Kidney tubule cell (primary cell): ENCODE measurements around the gene LCP1.
"Not testable (repeated sequence)": the region's sequence is repeated elsewhere in the genome, so short reads cannot be mapped to it uniquely, and the experiment has no call there.

ENCODE experiments used
- DNase-seq: peaks from one replicate; pipeline ENCODE4 v3.0.0-alpha.2; 2018; ENCODE audit warnings: low spot score

The LCP1 gene

GRCh38 chr13:46182491-46182877 is 507 bp upstream of the LCP1 start:
- no peak for DNase-seq

GRCh38 chr13:46181377-46181839 is 569 bp downstream of the LCP1 start:
- no peak for DNase-seq

DNA sequence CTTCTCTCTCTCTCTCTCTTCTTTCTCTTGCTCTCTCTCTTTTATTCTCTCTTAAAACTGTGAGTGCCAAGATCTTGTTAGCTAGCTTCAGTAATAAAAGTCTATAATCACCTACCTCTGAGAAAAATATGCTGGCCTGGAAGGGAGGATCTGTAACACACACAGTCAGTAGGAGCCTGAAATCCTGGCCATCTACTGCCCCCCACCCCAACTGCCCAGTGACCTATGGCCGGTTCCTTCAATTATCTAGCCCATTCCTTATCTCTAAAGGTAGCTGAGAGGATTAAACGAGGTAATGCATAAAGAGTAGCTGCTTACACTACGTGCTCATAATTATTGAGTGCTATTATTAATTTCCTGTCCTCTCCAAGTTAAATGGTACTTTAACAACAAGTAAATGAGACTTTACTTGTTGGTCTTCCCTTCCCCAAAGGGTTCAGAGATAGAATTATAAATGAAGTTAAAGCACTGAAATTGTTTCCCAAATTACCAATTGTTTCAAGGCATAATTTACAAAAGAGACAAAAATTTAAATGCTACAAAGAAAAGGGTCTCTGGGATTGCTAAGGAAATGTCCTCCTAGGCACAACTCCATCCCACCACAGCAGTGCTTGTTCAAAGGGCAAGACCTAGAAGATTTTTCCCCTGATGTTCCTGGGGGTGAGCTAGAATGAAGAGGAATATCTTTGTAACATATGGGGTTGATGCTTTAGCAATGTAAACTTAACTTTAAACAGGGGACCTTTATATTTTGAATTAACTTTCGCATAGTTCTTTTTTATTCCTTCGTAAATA is 1.8 kb downstream of the LCP1 start:
- DNase-seq = no peak

- DNase-seq = no peak
These were observed 2.5 kb downstream of the LCP1 start for GRCh38 chr13:46179491-46179908.

DNA sequence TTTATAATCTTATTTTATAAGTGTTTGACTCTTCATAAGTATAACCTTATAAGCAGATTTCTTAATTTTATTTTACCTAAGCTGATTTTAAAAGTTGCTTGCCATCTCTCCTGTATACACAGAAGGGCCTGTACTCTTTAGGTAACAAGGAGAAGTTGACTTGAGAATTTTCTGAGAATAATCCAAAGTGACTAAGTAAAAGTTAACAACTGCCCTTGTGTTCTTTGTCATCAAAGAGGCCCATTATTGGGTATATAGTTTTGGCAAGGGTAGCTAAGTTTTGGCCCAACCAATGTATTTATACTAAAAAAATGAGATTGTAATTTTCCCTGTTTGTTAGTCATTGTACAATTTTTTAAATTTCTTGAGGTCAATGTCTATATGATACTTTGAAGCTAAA is 3.2 kb downstream of the LCP1 start:
- no peak for DNase-seq

DNA sequence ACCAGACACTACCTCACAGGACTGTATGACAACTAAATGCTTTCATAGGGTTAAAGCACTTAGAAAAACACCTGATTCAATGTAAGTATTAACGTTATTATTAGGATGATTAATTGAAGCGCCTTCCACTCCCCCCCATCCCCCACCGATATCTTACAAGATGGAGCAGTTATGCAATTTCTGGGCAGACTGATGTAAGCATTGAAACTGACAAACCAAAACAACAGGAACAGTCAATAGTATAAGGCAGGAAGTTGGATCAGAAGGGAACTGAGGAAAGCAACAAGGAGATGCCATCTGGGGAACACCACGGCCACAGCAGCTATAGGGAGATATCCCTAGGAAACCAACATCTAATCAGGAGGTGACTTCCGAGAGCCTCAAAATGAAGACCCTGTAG is 3.8 kb downstream of the LCP1 start:
- DNase-seq = no peak

DNA sequence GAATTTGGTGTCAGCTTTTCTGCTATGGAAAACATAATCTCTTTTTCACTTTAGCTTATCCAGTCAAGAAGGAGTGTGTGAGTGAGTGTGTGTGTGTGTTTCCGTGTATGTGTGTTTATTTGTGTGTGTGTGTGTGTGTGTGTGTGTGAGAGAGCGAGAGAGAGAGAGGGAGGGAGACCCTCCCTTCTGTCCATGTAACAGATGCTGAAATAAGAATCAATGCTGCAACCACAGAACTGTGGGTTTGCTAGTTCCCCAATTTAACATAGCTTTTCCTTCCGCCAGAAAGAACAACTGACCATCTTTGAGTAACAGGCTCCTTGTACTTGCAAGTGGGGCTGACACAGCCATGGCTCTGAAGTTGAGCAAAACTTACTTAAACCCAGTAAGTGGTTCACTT is 5.2 kb downstream of the LCP1 start:
- DNase-seq = no peak

GRCh38 chr13:46173656-46174055 is 8.3 kb downstream of the LCP1 start:
- DNase-seq = no peak

- peak; percentile 44 for DNase-seq
These were observed 9.4 kb downstream of the LCP1 start for GRCh38 chr13:46172531-46172991.

- DNase-seq = no peak
These were observed 10.2 kb downstream of the LCP1 start for GRCh38 chr13:46171739-46172138.

GRCh38 chr13:46171217-46171616 is 10.8 kb downstream of the LCP1 start:
- DNase-seq = no peak

DNA sequence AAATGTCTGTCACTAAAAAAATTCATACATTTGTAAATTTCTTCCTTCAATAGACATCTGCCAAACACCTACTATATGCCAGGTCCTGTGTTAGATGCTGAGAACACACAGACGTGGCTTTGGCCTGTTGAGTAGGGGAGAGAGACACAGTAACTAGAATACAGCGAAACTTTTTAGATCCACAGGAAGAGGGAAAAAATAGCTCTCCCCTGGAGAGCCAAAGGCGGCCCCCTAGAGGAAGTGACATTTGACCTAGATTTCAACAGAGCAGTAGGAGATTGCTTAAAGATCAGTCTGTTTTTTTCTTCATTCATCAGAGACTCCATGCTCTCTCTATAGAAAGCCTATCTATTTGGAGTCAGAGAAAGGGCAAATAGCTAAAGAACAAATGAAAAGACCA is 11.3 kb downstream of the LCP1 start:
- no peak for DNase-seq

DNA sequence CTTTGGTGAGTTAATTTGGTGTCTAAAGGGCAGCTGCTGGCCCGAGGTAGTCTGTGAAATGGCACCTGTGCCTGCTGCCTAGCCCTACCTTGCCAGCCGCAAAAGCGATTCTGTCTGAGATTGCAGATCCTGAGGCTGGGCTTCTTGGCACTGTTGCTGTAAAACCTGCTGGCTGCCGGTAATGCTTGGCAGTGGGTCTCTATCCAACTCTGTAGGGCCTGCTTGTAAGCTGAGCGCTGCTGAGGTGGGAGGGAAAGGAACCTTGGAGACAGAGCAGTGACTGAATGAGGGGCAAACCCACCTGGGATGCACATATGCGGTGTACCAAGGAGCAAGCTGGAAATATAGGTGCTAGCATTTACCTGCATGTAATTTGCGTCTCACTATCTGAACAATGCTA is 11.7 kb downstream of the LCP1 start:
- no peak for DNase-seq

GRCh38 chr13:46169758-46170157 is 12.2 kb downstream of the LCP1 start:
- DNase-seq = no peak

- DNase-seq = no peak
These were observed 13.2 kb downstream of the LCP1 start for GRCh38 chr13:46168783-46169182.

GRCh38 chr13:46168341-46168740 is 13.6 kb downstream of the LCP1 start:
- peak; percentile 50 for DNase-seq

GRCh38 chr13:46166947-46167610 is 14.9 kb downstream of the LCP1 start:
- DNase-seq = no peak

GRCh38 chr13:46166224-46166584 is 15.8 kb downstream of the LCP1 start:
- DNase-seq = peak; percentile 13

DNA sequence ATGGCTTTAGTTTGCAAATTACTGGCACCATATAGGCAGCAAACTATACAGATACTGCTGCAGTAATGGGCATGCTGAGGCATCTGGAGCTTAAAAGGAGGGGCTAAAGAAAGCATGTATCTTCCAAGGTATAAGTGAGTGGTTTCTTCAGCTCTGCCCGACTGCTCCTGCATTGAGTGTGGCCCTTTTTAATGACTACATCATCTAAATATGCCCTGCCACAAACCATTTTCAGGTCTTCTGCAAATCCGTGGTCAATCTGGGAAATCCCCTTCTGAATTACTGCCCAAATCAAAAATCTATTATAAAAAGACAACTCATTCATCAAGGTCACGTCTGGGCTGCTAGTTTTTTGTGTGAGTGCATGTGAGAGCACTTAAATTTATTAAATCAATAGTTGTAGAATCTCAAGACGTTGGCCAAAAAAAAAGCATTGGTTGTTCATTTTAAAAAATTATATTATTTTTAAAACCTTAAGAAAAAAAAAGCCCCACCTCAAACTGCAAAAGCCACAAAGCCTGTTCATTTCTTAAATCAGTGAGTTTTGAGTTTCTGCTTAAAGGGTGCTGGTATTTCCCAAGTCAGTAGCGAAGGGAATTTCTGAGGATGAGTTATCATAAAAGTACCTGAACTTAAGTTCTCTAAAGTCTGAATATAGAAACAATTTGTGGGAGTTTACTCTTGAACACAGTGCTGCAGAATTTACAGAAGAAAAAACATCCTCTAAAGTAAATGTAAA is 16.3 kb downstream of the LCP1 start:
- peak; percentile 93 for DNase-seq

GRCh38 chr13:46164661-46165060 is 17.3 kb downstream of the LCP1 start:
- no peak for DNase-seq

- not testable (repeated sequence) for DNase-seq
These were observed 19.2 kb downstream of the LCP1 start for GRCh38 chr13:46162741-46163140.

DNA sequence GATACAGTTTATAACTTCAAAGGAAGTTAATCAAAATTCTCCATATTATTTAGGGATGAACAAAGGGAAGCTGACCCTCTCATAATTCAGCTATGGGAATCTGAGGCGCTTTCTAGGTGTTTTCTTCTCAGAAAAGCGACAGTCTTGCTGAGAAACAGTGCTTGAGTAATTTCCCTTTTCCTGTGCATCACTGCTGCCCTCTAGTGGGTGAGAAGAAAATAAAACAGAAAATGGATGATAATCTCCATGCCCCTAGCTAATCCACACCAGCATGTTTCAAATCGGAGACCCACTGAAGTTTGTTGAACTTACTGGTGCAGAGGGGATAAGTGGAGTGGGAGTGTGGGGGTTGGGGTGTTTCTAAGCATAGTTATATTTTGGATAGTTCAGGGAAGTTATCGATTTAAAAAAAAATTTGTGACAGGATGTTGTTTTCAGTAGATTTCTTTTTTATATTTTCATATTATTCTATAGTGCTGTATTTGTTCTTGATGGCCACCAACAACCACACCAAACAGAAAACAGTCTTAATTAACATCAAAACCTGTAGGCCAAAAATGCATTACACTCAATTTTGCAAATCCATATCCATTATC is 21.4 kb downstream of the LCP1 start:
- peak; percentile 69 for DNase-seq
